GM19193 (cell line): ENCODE measurements around the gene C1orf52.

ENCODE experiments used
- POLR2A ChIP-seq: IDR thresholded peaks from 4 replicates; pipeline ENCODE4 v1.6.1; 2011; ENCODE audit not compliant: insufficient read depth, insufficient read length; ENCODE audit errors: extremely low read depth

Gene C1orf52

GRCh38 chr1:85224295-85224694 lies 35.2 kb downstream of the C1orf52 start:
- no peak for TF ChIP-seq POLR2A

- no peak for TF ChIP-seq POLR2A
Measured at GRCh38 chr1:85223334-85223733, 36.1 kb downstream of the C1orf52 start.

GRCh38 chr1:85220756-85221201 lies 38.7 kb downstream of the C1orf52 start:
- no peak for TF ChIP-seq POLR2A

- TF ChIP-seq POLR2A, result no peak
Measured at GRCh38 chr1:85219853-85220610, 39.4 kb downstream of the C1orf52 start.

- no peak for TF ChIP-seq POLR2A
Measured at GRCh38 chr1:85216697-85217096, 42.8 kb downstream of the C1orf52 start.

GRCh38 chr1:85214654-85215053 lies 44.8 kb downstream of the C1orf52 start:
- no peak for TF ChIP-seq POLR2A

- no peak for TF ChIP-seq POLR2A
Measured at GRCh38 chr1:85208488-85208887, 51.0 kb downstream of the C1orf52 start.

GRCh38 chr1:85203573-85204171 lies 55.8 kb downstream of the C1orf52 start:
- TF ChIP-seq POLR2A, result no peak

DNA sequence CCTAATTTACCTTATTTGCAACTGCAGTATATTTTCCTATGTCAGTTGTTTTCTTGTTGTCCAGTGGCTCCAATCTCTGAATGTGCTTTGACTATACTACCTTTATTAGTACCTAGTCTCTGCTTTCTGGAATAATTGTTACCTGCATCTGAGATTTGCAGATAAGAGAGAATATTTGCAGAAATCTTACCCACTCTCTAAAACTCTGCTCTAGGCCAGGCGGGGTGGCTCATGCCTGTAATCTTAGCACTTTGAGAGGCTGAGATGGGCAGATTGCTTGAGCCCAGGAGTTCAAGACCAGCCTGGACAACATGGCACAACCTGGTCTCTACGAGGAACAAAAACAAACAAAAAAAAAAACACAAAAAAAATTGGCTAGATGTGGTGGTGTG lies 56.6 kb downstream of the C1orf52 start:
- TF ChIP-seq POLR2A, result no peak

GRCh38 chr1:85202092-85202863 lies 57.2 kb downstream of the C1orf52 start:
- no peak for TF ChIP-seq POLR2A

DNA sequence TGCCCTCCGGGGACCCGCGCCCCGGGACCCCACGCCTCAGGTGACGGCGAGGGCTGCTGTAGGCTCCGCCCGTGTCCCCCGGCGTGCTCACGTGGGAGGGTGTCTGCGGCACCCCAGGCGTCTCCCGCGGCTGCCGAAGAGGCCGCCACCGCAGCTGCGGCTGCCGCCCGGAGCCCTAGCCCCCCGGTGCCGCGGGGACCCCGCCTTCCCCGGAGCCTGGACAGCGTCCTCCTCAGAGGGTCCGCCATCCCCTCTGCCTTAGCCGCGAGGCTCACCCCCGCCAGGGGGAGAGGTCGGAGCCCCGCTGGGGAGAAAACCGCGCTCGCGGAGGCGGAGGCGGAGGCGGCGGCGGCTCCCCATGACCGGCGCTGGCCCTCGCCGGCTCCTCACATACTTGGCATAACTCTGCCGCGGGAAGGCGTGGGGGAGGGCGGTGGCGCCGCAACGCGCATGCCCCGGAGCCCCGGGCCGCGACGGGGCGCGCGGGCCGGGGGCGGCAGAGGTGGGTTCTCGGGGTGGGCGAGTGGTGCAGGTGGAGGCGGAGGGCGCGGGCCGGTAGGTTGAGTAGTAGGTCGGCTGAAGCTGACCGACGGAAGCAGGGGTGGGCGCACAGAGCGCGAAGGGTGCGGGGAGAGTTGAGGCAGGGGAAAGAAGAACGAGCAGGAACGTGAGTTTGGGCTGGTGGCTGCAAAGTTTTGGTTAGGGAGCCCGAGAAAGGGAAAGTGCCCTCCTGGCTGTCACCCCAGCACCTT lies 57.9 kb downstream of the C1orf52 start:
- no peak for TF ChIP-seq POLR2A

GRCh38 chr1:85200463-85201339 lies 58.8 kb downstream of the C1orf52 start, which contains the start of gene SYDE2:
Gene SYDE2 (minus strand): TSS chr1:85201016. CDS start chr1:85200996, 20 bp downstream.
- no peak for TF ChIP-seq POLR2A
